NB4 (cell line): ENCODE measurements around the gene TMEM33.

Experiments used
- DNase-seq: peaks from one replicate; pipeline ENCODE4 v3.0.0; 2010; ENCODE audit warnings: low read depth
- H3K4me3 ChIP-seq: one replicate; pipeline ENCODE4 v1.5.1; 2011; ENCODE audit warnings: mild to moderate bottlenecking, low read depth, low read length, moderate library complexity
- CTCF ChIP-seq: IDR thresholded peaks from one replicate; pipeline ENCODE4 v1.5.1; 2012; ENCODE audit warnings: low read depth, low read length
- MAX ChIP-seq: IDR thresholded peaks from 2 replicates; pipeline ENCODE4 v1.6.1; 2011; ENCODE audit warnings: low read depth, low read length
- MYC ChIP-seq: IDR thresholded peaks from 2 replicates; pipeline ENCODE4 v1.6.1; 2011; ENCODE audit warnings: low read depth, low read length
- POLR2A ChIP-seq: IDR thresholded peaks from 2 replicates; pipeline ENCODE4 v1.6.1; 2011; ENCODE audit warnings: mild to moderate bottlenecking; ENCODE audit not compliant: insufficient read length; ENCODE audit errors: extremely low read depth

Gene TMEM33

GRCh38 chr4:41933997-41934503, 1.2 kb upstream of the TMEM33 start:
- peak; percentile 98 for DNase-seq
- peak overlapping the region; percentile 96 for H3K4me3 ChIP-seq
- TF ChIP-seq MAX = no peak
- TF ChIP-seq CTCF = no peak
- peak; percentile 61 for TF ChIP-seq POLR2A
- TF ChIP-seq MYC = no peak

- peak overlapping the region; percentile 96 for H3K4me3 ChIP-seq
- peak; percentile 76 for DNase-seq
- no peak for TF ChIP-seq MAX
- TF ChIP-seq POLR2A = no peak
- TF ChIP-seq MYC = no peak
- TF ChIP-seq CTCF = no peak
Observed at GRCh38 chr4:41934514-41934900, 722 bp upstream of the TMEM33 start.

- TF ChIP-seq MYC (peak; percentile 92), MAX (peak; percentile 99), POLR2A (no peak)
- DNase-seq = peak; percentile 64
- H3K4me3 ChIP-seq = peak overlapping the region; percentile 96
Observed at GRCh38 chr4:41935652-41936021, 408 bp downstream of the TMEM33 start.

- peak overlapping the region; percentile 96 for H3K4me3 ChIP-seq
- TF ChIP-seq CTCF (no peak), POLR2A (no peak), MAX (peak; percentile 82), MYC (peak; percentile 81)
- peak; percentile 94 for DNase-seq
Observed at GRCh38 chr4:41939016-41939626, 3.9 kb downstream of the TMEM33 start.

- DNase-seq = no peak
- TF ChIP-seq POLR2A = no peak
- TF ChIP-seq MYC = no peak
- no peak for TF ChIP-seq CTCF
- no peak for TF ChIP-seq MAX
- H3K4me3 ChIP-seq = no peak overlapping the region
Observed at GRCh38 chr4:41940834-41941233, 5.6 kb downstream of the TMEM33 start.

GRCh38 chr4:41943506-41943905, 8.3 kb downstream of the TMEM33 start:
- DNase-seq = no peak
- H3K4me3 ChIP-seq = no peak overlapping the region
- TF ChIP-seq POLR2A = no peak
- TF ChIP-seq MAX = no peak
- no peak for TF ChIP-seq CTCF
- TF ChIP-seq MYC = no peak
